SK-N-MC (cell line): ENCODE measurements around the gene DELE1.
A peak's percentile ranks its signal among the peaks of the same experiment; 100 is the strongest.

ENCODE experiments used
- DNase-seq: peaks from one replicate; pipeline ENCODE4 v3.0.0-alpha.2; 2011; ENCODE audit warnings: low read depth, low spot score
- H3K27ac ChIP-seq: fragments of 200-600 bp; sonication (generic); 2 replicates; pipeline ENCODE4 v1.5.1; 2016; ENCODE audit warnings: mixed run types
- H3K36me3 ChIP-seq: fragments of 200-600 bp; sonication (generic); 2 replicates; pipeline ENCODE4 v1.6.1; 2017; ENCODE audit warnings: antibody characterized with exemption, low read length, mixed read lengths; ENCODE audit not compliant: insufficient read depth
- H3K4me3 ChIP-seq: fragments of 200-600 bp; sonication (generic); 2 replicates; pipeline ENCODE4 v1.5.1; 2016
- H3K9ac ChIP-seq: fragments of 200-600 bp; sonication (generic); 2 replicates; pipeline ENCODE4 v1.8.0; 2017; ENCODE audit warnings: mixed run types, mixed read lengths; ENCODE audit not compliant: insufficient read length
- H3K9me3 ChIP-seq: fragments of 200-600 bp; sonication (generic); 2 replicates; pipeline ENCODE4 v1.6.1; 2017; ENCODE audit warnings: low read depth, mild to moderate bottlenecking, antibody characterized with exemption, low read length, moderate library complexity, mixed read lengths
- EZH2 ChIP-seq: fragments of 200-600 bp; sonication (generic); IDR thresholded peaks from one replicate; pipeline ENCODE4 v1.6.1; 2017; ENCODE audit warnings: antibody characterized with exemption
- FOXP2 ChIP-seq: optimal IDR thresholded peaks from 2 replicates; pipeline ENCODE3; 2011; ENCODE audit warnings: mild to moderate bottlenecking, moderate library complexity; ENCODE audit not compliant: insufficient read depth; ENCODE audit errors: extremely low read length, control extremely low read depth
- POLR2AphosphoS5 ChIP-seq: IDR thresholded peaks from 2 replicates; pipeline ENCODE4 v1.6.1; 2012; ENCODE audit warnings: mild to moderate bottlenecking, low read depth, low read length, borderline replicate concordance

DELE1 gene

GRCh38 chr5:141941307-141941706, 17.6 kb downstream of the DELE1 start:
- H3K36me3 ChIP-seq = peaks cover 11% of the 10 kb centered on the region; the same call in 1 of the 2 replicates
- TF ChIP-seq POLR2AphosphoS5 (0 out of 2 replicates have a peak, but pooled peaks have one; percentile 11), EZH2 (no peak)
- no peak overlapping the region; the same call in 1 of the 2 replicates for H3K27ac ChIP-seq
- no peak overlapping the region for H3K4me3 ChIP-seq
- no peaks in the 10 kb centered on the region for H3K9me3 ChIP-seq
- DNase-seq = no peak
- no peak overlapping the region for H3K9ac ChIP-seq

GRCh38 chr5:141941779-141942178, 18.1 kb downstream of the DELE1 start:
- Histone ChIP-seq H3K9ac (no peak overlapping the region), H3K27ac (no peak overlapping the region), H3K9me3 (no peaks in the 10 kb centered on the region), H3K4me3 (no peak overlapping the region), H3K36me3 (peaks cover 11% of the 10 kb centered on the region; the same call in 1 of the 2 replicates)
- DNase-seq = no peak
- TF ChIP-seq EZH2 (no peak), POLR2AphosphoS5 (no peak), FOXP2 (no peak)

- TF ChIP-seq FOXP2 = no peak
- no peak for TF ChIP-seq POLR2AphosphoS5
- TF ChIP-seq EZH2 = no peak
- Histone ChIP-seq H3K36me3 (peaks cover 7% of the 10 kb centered on the region; the same call in 1 of the 2 replicates), H3K9me3 (no peaks in the 10 kb centered on the region), H3K4me3 (no peak overlapping the region), H3K27ac (no peak overlapping the region), H3K9ac (no peak overlapping the region)
- DNase-seq = no peak
These were observed 18.6 kb downstream of the DELE1 start for GRCh38 chr5:141942185-141942857.

GRCh38 chr5:141944076-141944475, 20.4 kb downstream of the DELE1 start:
- no peaks in the 10 kb centered on the region for H3K9me3 ChIP-seq

GRCh38 chr5:141945511-141946051, 21.9 kb downstream of the DELE1 start:
- Histone ChIP-seq H3K27ac (no peak overlapping the region), H3K4me3 (no peak overlapping the region), H3K9ac (no peak overlapping the region), H3K9me3 (no peaks in the 10 kb centered on the region), H3K36me3 (no peaks in the 10 kb centered on the region)
- no peak for DNase-seq
- TF ChIP-seq EZH2 (no peak), FOXP2 (no peak), POLR2AphosphoS5 (no peak)

More at GRCh38 chr5:141944076-141944475, 20.4 kb downstream of the DELE1 start:
- H3K27ac ChIP-seq = no peak overlapping the region
- DNase-seq = no peak
- H3K36me3 ChIP-seq = no peaks in the 10 kb centered on the region
- TF ChIP-seq POLR2AphosphoS5 (no peak), EZH2 (no peak), FOXP2 (no peak)
- H3K9ac ChIP-seq = no peak overlapping the region
- H3K4me3 ChIP-seq = no peak overlapping the region

- no peak for DNase-seq
- Histone ChIP-seq H3K36me3 (no peaks in the 10 kb centered on the region), H3K4me3 (no peak overlapping the region), H3K9me3 (no peaks in the 10 kb centered on the region), H3K27ac (no peak overlapping the region), H3K9ac (no peak overlapping the region)
- TF ChIP-seq EZH2 (no peak), POLR2AphosphoS5 (no peak), FOXP2 (no peak)
These were observed 23.6 kb downstream of the DELE1 start for GRCh38 chr5:141947316-141947715.

GRCh38 chr5:141948812-141949211, 25.1 kb downstream of the DELE1 start:
- TF ChIP-seq FOXP2 (no peak), POLR2AphosphoS5 (no peak), EZH2 (no peak)
- Histone ChIP-seq H3K9ac (no peak overlapping the region), H3K27ac (no peak overlapping the region), H3K4me3 (no peak overlapping the region), H3K9me3 (no peaks in the 10 kb centered on the region), H3K36me3 (no peaks in the 10 kb centered on the region)
- DNase-seq = no peak

- no peaks in the 10 kb centered on the region for H3K36me3 ChIP-seq
These were observed 25.8 kb downstream of the DELE1 start for GRCh38 chr5:141949511-141949910.

GRCh38 chr5:141950207-141951005, 26.7 kb downstream of the DELE1 start:
- Histone ChIP-seq H3K9me3 (no peaks in the 10 kb centered on the region), H3K9ac (no peak overlapping the region), H3K4me3 (no peak overlapping the region), H3K36me3 (no peaks in the 10 kb centered on the region), H3K27ac (no peak overlapping the region)
- DNase-seq = no peak
- TF ChIP-seq EZH2 (no peak), POLR2AphosphoS5 (no peak), FOXP2 (no peak)

More at GRCh38 chr5:141949511-141949910, 25.8 kb downstream of the DELE1 start:
- Histone ChIP-seq H3K9me3 (no peaks in the 10 kb centered on the region), H3K4me3 (no peak overlapping the region), H3K9ac (no peak overlapping the region), H3K27ac (no peak overlapping the region)
- no peak for TF ChIP-seq EZH2
- no peak for TF ChIP-seq POLR2AphosphoS5
- DNase-seq = no peak
